G401.6 (cell line): Measurements from ENCODE around the gene SNAI1.
"Not testable (repeated sequence)": the region's sequence is repeated elsewhere in the genome, so short reads cannot be mapped to it uniquely, and the experiment has no call there.

Experiments used
- FAIRE-seq: peaks from 2 replicates; lab custom pipeline; 2012; peaks lifted over from hg19 to GRCh38; lab: Jason Lieb, UNC

SNAI1 gene

DNA sequence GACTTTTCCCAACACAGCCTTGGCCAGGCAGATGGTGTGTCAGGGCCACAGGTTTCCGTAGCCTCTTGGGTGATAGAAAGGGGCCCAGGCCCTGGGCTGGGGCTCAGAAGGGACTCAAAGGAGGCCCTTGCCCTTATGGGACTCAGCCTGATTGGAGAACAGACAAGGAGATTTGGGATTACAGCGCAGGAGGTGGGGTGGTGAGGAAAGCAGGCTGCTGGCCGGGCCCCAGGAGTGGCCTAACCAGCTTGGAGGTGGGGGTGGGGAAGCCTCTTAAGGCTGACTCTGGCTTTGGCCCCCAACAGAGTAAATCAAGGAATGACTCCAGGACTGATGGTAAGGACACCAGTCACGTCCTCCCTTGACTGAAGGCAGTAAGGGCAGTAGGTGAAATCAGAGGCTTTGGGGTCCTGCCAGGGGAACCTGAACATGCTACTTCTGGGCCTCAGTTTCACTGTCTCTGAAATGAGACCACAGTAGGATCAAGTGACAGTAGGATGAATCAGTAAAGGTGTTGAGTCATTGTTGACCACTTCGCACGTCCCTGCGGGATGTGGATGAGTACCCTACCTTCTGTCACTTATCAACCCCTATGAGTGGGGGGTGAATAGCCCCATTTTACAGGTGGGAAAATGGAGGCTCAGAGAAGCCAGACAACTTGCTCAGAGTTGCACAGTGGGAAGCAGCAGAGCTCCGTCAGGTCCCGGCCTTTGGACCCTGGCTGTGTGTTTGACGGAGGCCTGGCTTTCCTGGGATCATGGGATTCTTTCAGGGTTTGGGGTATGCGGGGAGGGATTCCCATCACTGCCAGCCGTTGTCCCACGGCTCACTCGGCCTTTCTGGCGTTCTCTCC lies 4.5 kb downstream of the SNAI1 start:
- no peak for FAIRE-seq

- no peak for FAIRE-seq
Observed at GRCh38 chr20:49987868-49988690, 5.3 kb downstream of the SNAI1 start.

GRCh38 chr20:49989234-49990065 lies 6.7 kb downstream of the SNAI1 start:
- FAIRE-seq = no peak

- FAIRE-seq = no peak
Observed at GRCh38 chr20:49990271-49990720, 7.5 kb downstream of the SNAI1 start.

DNA sequence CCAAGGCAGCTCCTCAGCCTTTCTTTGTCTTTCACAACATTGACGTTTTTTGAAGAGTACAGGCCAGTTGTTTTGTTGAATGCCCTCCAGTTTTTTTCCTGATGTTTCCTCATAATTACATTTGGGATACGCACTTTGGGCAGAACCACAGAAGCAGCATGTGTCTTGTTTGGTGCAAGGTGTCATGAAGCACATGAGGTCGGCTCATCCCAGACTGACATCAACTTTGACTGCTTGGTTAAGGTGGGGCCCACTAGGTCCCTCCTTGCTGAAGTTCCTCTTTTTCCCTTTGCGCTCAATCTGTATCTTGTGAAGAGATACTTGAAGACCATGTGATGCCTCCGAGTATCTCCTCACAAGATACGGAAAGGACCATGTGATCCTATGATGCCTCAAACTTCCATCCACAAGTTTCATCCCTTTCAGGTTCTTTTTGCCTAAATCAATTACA lies 10.5 kb downstream of the SNAI1 start:
- no peak for FAIRE-seq

- no peak for FAIRE-seq
Observed at GRCh38 chr20:49995586-49995985, 12.8 kb downstream of the SNAI1 start.

DNA sequence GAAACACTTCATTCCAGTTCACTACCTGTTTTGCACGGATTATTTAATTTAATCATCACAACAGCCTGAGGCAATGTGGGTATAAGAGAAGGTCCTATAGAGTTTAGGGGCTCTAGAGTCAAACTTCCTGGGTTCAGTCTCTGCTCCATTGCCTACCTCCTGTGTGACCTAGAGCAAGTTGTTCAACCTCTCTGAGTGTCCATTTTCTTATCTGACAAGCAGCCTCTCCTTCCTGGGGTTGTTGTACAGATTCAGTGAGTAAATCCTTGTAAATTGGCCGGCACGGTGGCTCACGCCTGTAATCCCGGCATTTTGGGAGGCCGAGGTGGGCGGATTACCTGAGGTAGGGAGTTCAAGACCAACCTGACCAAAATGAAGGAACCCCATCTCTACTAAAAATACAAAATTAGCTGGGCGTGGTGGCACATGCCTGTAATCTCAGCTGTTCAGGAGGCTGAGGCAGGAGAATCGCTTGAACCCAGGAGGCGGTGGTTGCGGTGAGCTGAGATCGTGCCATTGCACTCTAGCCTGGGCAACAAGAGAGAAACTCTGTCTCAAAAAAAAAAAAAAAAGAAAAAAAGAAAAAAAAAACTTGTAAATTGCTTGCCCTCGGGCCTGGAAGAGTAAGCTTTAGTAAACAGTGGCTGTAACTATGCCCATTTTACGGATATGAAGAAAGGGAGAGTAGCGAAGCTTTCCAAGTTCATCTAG lies 15.9 kb downstream of the SNAI1 start:
- FAIRE-seq = not testable (repeated sequence)

DNA sequence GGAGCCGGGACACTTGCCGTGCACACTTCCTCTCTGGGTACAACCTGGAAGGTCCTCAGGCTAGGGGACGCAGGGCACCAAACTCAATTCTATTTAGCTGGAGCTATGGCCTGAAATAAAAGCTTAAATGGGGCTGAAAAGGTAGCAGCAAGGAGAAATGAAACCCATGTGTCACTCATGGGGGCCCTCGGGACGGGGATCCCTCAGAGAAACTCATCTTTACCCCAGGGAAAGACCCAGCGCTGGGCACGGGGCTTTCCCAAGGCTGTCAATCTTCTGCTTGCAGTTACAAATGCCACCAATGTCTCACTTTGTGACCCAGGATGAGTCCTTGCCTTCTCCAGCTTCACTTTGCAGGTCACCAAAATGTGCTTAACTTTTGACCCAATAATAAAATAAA lies 16.5 kb downstream of the SNAI1 start:
- FAIRE-seq = no peak

DNA sequence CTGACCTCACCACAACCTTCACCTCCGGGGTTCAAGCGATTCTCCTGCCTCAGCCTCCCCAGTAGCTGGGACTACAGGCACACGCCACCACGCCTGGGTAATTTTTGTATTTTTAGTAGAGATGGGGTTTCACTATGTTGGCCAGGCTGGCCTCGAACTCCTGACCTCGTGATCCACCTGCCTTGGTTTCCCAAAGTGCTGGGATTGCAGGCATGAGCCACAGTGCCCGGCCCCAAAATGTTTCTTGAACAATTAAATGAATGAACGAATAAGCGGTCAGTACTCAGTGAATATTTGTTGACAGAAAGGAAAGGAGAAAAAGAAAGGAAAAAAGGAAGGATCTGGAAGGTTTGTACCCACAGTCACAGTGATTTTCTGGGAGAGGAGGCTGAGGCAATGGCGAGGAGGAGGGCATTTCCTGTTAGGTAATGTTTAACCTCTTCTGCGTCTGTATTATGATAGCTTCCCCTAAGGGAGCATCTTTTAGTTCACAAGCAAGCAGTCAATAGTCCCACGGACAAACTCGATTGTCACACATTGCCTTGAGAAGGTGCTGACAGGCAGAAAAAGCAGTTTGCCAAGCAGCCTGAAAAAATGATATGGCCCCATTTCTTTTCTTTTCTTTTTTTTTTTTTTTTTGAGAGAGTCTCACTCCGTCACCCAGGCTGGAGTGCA lies 17.9 kb downstream of the SNAI1 start:
- FAIRE-seq = not testable (repeated sequence)

- FAIRE-seq = no peak
Observed at GRCh38 chr20:50001784-50002311, 19.1 kb downstream of the SNAI1 start.

DNA sequence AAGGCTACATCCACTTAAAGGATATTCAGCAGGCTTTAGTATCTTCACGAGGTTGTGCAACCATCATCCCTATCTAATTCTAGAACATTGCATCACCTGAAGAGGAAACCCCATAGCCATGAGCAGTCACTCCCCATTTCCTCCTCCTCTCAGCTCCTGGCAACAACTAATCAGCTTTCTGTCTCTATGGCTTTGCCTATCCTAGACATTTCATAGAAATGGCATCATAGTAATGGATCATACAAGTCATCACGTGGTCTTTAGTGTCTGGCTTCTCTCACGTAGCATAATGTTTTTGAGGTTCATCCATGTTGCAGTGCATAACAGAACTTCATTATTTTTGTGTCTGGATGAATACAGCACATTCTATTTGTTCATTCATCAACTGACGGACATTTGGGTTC lies 20.5 kb downstream of the SNAI1 start:
- FAIRE-seq = no peak

DNA sequence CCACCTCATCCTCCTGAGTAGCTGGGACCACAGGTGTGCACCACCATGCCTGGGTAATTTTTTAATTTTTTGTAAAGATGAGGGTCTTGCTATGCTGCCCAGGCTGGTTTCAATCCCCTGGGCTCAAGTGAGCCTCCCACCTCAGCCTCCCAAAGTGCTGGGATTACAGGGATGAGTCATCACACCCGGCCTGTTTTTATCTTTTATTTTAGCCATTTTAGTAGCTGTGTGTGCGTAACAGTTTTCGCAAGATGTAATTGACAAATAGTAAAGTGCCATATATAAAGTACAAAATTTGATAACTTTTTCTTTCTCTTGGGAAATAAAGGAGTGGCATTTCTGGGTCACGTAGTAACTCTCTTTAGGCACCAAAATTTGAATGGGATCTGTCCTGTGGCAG lies 21.4 kb downstream of the SNAI1 start:
- FAIRE-seq = no peak

DNA sequence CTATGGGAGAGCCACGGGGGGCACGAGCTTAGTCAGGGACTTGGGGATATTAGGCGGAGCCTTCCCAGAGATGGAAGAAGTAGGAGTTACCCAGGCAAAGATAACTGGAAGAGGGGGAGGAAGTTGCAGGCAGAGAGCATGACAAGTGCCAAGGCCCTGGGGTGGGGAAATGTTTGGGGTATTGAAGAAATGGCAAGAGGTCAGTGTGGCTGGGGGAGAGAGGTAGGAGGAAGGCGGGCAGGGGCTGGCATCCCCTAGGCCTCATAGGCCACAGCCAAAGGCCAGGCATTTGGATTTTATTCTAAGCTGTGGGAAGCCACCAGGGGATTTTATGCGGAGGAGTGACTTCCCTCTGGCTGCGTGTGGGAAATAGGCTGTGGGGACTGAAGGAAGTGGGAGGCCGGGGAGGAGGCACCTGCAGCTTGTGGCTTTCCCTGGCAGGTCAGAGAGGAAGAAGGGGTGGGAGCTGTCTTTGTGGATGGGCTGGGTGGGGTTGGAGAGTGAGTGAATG lies 22.7 kb downstream of the SNAI1 start:
- FAIRE-seq = no peak

DNA sequence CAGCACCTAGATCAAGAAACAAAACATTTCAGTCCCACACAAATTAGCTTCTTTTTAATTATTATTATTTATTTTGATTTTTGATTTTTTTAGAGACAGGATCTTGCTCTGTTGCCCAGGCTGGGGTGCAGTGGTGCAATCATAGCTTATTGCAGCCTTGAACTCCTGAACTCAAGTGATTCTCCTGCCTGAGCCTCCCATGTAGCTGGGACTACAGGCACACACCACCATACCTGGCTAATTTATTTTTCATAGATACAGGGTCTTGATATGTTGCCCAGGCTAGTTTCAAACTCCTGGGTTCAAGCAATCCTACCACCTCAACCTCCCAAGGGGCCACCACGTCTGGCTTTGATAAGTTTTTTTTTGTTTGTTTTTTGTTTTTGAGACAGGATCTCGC lies 24.6 kb downstream of the SNAI1 start:
- no peak for FAIRE-seq

DNA sequence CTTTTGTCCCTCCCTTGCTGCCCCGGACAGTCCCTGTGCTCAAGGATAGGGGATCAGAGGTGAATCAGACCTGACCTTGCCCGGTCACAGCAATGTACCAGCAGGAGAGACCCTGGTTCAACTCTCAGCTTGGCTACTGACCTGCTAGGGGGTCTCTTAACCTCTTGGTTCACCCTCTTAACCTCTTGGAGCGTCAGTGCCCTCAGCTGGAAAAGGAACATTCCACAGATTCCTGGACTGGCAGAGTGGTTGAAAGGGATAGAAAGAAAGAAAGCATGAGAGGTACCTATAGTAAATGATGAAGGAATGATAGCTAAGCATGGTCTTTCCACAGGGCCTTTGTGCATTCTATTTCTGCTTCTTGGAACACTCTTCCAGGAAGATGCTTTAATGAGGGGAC lies 25.2 kb downstream of the SNAI1 start:
- no peak for FAIRE-seq

DNA sequence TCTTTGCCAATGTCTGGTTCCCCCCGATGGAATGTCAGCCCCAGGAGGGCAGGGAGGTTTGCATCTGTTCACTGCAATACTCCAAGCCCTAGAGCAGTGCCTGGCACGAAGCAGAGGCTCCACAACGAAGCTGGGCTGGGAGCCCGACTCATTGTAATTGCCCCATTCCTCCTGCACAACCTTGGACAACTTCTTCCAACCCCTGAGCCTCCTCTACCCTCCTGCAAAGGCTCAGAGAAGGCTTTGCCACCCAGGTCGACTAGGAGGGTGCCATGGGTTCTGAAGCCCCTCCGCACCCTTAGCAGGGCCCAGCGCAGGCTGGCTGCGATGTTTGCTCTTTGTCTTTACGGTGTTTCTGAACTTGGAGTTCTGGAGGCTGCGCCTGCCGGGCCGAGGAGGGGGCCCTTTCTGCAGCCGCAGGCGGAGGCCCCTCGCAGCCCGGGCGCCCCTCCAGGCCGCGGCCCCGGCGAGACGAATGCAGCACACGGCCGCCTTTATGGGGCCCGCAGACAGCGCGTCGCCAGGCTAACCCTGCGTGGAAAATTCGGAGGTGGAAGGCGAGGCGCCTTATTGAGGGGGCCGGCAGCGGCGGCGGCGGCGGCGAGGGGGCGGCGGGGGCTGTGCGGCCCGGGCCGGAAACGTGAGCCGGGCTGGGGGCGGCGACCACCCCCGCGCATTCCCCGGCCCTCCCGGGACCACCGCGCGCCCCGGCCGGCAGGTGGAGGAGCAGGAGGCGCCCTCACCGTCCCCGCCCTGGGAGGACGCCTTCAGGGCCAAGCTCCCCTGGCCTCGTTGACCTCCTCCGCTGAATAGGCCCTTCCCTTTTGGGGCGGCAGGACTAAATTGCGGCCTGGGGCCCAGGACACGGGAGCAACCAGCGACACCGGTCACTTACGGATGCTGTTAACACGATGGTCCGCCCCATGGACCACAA lies 27.0 kb downstream of the SNAI1 start:
- no peak for FAIRE-seq

DNA sequence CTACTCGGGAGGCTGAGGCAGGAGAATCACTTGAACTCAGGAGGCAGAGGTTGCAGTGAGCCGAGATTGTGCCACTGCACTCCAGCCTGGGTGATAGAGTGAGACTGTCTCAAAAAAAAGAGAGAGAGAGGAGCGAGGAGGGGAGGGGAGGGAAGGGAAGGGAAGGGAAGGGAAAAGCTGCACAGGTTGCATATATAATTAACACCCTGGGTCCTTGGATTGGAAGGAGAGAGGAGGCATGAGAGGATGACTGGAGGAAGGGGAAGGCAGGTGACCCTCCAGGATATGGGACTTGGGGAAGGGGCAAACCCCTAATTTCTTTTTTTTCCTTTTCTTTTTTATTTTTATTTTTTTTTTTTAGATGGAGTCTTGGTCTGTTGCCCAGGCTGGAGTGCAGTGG lies 28.8 kb downstream of the SNAI1 start:
- not testable (repeated sequence) for FAIRE-seq

GRCh38 chr20:50012282-50013263 lies 29.8 kb downstream of the SNAI1 start:
- no peak for FAIRE-seq
